A673 (cell line): ENCODE measurements around the gene ATP1A1.

Source experiments
- CTCF ChIP-seq: fragments of 300-800, 200-600 bp; sonication (generic); conservative IDR thresholded peaks from 2 replicates; pipeline ENCODE4 v1.5.1; 2017; ENCODE audit warnings: low read depth, mild to moderate bottlenecking, antibody characterized with exemption, low read length, moderate library complexity, mixed read lengths
- EZH2 ChIP-seq: fragments of 200-600 bp; sonication (generic); IDR thresholded peaks from 2 replicates; pipeline ENCODE4 v1.6.1; 2017; ENCODE audit warnings: borderline replicate concordance, low read depth, mild to moderate bottlenecking, mixed read lengths, antibody characterized with exemption, low read length; ENCODE audit not compliant: poor library complexity, severe bottlenecking

- TF ChIP-seq CTCF (no peak), EZH2 (no peak)
Measured at GRCh38 chr1:116413414-116413813, 40.4 kb downstream of the ATP1A1 start.
